ENCODE data around the gene MLC1.

MLC1 gene

DNA sequence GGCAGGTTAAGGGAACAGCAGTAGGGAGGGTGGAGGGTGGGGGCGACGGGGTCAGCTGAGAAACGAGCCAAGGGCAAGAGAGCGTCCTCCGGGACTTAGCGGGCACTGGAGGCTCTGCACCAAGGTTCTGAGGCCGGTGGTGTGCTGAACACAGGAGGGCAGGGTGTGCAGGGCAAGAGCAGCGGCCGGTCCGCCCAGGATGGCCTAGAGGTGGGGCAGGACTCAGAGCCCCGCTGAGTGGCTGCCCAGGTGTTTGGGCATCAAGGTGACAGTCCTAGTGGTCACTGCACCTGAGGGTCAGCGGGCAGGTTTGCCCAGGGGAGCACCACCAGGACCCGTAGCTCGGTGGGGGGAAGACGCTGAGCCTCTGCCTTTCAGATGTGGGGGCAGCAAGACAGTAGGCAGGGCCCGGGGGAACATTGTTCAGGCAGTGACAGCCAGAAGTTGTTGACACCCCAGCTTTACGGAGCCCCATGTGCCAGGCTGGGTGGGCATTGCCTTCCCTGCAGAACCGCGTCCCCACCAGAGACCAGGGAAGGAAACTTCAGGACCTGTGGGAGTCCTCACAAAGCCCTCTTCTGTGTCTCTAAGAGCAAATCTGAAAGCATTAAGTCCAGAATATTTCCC lies 22.6 kb downstream of the MLC1 start:
- in situ Hi-C loops (cut with HindIII; ENCODE audit: low pct_ligation_motif_present, low sequenced_read_pairs) = no loop called here
- no peak for DNase-seq
- Histone ChIP-seq H3K36me3 (replicated peaks) (no peaks in the 10 kb centered on the region), H3K4me3 (ENCODE audit: low read depth, low read length) (no peak overlapping the region), H3K27ac (no peak overlapping the region), H3K27me3 (replicated peaks) (peaks cover 16% of the 10 kb centered on the region)
- no peak for TF ChIP-seq CTCF (IDR thresholded peaks at IDR 0.05; ENCODE audit: low read depth, low read length, missing control alignments)

- no peaks in the 10 kb centered on the region for H3K36me3 ChIP-seq (replicated peaks)
- no peak for TF ChIP-seq CTCF (IDR thresholded peaks at IDR 0.05; ENCODE audit: low read depth, low read length, missing control alignments)
- no peak for DNase-seq
- no peak overlapping the region for H3K27ac ChIP-seq
- in situ Hi-C loops (cut with HindIII; ENCODE audit: low pct_ligation_motif_present, low sequenced_read_pairs) = no loop called here
- H3K4me3 ChIP-seq (ENCODE audit: low read depth, low read length) = no peak overlapping the region
- peaks cover 16% of the 10 kb centered on the region for H3K27me3 ChIP-seq (replicated peaks)
Observed at GRCh38 chr22:50061824-50062355, 23.3 kb downstream of the MLC1 start.

- no peak for TF ChIP-seq CTCF (IDR thresholded peaks at IDR 0.05; ENCODE audit: low read depth, low read length, missing control alignments)
- H3K4me3 ChIP-seq (ENCODE audit: low read depth, low read length) = no peak overlapping the region
- no peaks in the 10 kb centered on the region for H3K36me3 ChIP-seq (replicated peaks)
- peaks cover 16% of the 10 kb centered on the region for H3K27me3 ChIP-seq (replicated peaks)
- no peak overlapping the region for H3K27ac ChIP-seq
- in situ Hi-C loops (cut with HindIII; ENCODE audit: low pct_ligation_motif_present, low sequenced_read_pairs) = no loop called here
- no peak for DNase-seq
Observed at GRCh38 chr22:50061141-50061823, 23.9 kb downstream of the MLC1 start.

DNA sequence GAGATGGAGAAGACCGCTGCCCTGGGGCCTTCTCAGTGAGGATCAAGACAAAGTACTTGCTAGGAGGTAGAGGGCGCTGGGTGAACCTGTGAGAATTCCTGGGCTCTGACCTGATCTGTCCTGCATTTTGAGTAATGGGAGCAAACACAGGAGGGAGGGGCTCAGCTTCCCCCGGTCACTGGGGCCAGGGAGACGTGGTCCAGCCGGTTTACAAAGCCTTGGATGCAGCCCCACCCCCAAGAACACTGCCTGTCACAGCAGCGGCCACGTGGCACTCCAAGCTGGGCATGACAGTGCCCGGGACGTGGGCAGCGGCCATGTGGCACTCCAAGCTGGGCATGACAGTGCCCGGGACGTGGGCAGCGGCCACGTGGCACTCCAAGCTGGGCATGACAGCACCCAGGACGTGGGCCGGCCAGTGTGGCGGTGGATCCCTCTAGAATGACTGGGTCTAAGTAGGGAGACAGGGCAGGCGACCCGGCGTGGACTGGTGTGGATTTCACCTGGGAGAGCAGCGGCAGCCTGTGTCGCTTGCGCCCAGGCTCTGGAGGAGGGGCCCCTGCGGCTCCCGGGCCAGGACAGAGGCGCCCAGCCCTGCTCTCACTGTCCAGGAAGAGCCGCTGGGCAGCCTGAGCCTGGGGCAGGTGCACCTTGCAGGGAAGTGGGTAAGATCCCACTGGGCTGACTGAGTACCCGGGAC lies 24.6 kb downstream of the MLC1 start:
- Histone ChIP-seq H3K27ac (no peak overlapping the region), H3K36me3 (replicated peaks) (no peaks in the 10 kb centered on the region), H3K27me3 (replicated peaks) (peaks cover 16% of the 10 kb centered on the region), H3K4me3 (ENCODE audit: low read depth, low read length) (no peak overlapping the region)
- no peak for TF ChIP-seq CTCF (IDR thresholded peaks at IDR 0.05; ENCODE audit: low read depth, low read length, missing control alignments)
- no peak for DNase-seq
- in situ Hi-C loops (cut with HindIII; ENCODE audit: low pct_ligation_motif_present, low sequenced_read_pairs) = no loop called here

DNA sequence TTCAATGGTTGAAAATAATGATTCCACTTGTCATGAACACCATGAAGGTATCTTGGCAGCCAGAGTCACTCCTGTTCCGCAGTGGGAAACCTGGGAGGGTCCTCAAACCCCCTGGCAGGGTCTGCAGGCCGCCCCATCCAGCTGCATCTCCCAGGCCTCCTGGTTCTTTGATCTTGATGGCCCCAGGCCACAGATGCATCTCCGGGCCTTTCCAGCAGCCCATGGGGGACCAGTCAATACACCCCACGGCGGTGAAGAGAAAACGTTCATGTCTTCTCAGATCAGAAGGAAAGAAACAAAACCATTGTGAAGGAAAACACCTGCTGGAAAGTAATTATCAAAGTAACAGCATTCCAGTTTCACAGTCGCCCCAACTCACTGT lies 25.4 kb downstream of the MLC1 start:
- in situ Hi-C loops (cut with HindIII; ENCODE audit: low pct_ligation_motif_present, low sequenced_read_pairs) = no loop called here
- Histone ChIP-seq H3K27ac (no peak overlapping the region), H3K4me3 (ENCODE audit: low read depth, low read length) (no peak overlapping the region), H3K36me3 (replicated peaks) (no peaks in the 10 kb centered on the region), H3K27me3 (replicated peaks) (peaks cover 16% of the 10 kb centered on the region)
- DNase-seq = no peak
- TF ChIP-seq CTCF (IDR thresholded peaks at IDR 0.05; ENCODE audit: low read depth, low read length, missing control alignments) = no peak
